HG03457 (cell line): ENCODE results near the gene PFAS.

Experiments used
- ATAC-seq: cut with Tn5 transposase; IDR thresholded peaks from one replicate; pipeline ENCODE4 v1.9.1; 2021; ENCODE audit warnings: moderate number of reproducible peaks; ENCODE audit not compliant: unreplicated experiment

PFAS gene

GRCh38 chr17:8267480-8268147, 18.5 kb downstream of the PFAS start:
- ATAC-seq, result no peak

- no peak for ATAC-seq
Measured at GRCh38 chr17:8268550-8269298, 19.6 kb downstream of the PFAS start.

DNA sequence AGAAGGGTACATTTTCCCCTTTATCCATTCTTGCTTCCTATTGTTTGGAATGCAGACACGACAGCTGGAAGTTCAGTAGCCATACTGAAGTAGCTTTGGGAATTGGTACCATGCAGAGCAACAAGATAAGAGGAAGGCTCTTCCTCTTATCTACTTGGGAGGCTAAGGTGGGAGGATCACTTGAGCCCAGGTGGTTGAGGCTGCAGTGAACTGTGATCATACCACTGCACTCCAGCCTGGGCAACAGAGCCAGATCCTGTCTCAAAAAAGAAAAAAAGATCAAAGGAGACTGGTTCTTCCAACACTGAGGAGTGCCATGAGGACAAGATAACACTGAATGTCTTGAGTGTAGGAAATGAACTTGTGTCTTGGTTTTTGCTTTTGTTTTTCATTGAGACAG, 23.3 kb downstream of the PFAS start:
- no peak for ATAC-seq

DNA sequence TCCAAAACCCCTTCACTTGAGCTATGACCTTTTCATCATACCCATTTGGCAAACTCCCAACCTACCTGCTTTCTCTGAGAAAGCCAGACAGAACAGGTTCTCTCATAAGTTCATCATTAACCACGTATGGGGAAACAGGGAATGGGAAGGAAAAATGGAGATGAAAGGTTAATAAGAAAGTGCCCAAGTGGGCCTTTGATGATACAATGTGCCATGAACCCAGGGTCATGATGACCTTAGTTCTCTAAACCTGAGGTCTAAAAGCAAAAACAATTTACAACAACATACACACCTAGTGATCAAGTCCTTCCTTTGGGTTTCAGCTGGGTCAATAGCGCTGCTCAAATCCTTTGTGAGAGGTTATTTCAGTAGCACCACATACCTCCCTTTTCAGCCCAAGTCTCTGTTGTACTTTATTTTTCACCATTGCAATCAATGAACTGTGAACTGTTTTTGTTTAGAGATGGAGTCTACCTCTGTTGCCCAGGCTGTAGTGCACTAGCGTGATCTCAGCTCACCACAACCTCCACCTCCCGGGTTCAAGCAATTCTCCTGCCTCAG, 24.9 kb downstream of the PFAS start:
- no peak for ATAC-seq

GRCh38 chr17:8274816-8275215, 25.7 kb downstream of the PFAS start:
- no peak for ATAC-seq

- no peak for ATAC-seq
Measured at GRCh38 chr17:8275421-8276290, 26.6 kb downstream of the PFAS start.

DNA sequence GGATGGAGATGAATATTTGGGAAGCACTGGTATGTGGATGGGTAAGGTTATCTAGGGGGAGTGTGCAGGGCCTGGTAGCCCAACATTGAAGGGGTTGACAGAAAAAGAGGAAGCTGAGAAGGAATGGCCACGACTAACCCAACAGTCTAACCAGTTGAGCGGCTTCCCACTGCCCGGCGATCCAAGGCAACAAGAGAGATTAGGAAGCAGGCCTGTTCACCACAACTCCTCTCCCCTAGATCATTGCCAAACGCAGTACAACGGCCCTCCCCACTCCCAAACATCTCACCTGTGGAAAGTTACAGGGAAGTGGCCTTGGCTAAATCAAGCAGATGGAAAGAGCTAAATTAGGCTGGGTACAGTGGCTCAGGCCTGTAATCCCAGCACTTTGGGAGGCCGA, 28.2 kb downstream of the PFAS start:
- no peak for ATAC-seq

GRCh38 chr17:8282345-8282744, 33.3 kb downstream of the PFAS start:
- no peak for ATAC-seq

DNA sequence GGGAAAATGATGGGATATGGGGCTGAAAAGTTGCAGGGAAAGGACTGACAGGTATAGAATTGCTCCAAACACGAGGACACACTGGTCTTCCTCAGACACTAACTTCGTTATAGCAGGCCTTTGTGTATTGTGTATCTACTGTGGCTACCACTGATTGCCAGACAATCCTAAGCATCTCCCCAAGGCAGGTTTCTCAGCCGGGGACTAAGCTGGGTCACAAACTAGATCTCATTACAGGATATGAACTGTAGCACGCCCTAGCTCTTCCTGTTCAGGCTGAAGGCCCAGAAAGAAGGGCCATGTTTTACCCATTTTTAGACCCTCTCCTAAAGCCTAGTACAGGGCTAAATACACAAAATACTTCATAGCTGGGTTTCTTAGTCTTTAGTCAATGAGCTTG, 34.3 kb downstream of the PFAS start:
- no peak for ATAC-seq

DNA sequence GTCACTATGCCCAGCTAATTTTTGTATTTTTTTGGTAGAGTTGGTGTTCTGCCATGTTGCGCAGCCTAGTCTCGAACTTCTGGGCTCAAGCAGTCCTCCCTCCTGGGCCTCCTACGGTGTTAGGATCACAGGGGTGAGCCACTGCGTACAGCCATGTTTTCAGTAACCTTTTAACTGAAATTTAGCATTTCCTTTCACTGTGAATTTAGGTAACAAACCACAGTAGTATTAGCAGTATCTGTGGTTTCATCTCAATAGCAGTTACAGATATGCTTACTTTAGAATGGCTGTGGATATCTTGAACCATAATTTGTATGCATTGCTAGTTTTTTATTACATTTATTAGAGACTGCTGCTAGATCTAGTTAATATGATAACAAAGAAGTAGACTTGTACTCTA, 35.0 kb downstream of the PFAS start:
- no peak for ATAC-seq

- ATAC-seq, result no peak
Measured at GRCh38 chr17:8285270-8286181, 36.4 kb downstream of the PFAS start.

DNA sequence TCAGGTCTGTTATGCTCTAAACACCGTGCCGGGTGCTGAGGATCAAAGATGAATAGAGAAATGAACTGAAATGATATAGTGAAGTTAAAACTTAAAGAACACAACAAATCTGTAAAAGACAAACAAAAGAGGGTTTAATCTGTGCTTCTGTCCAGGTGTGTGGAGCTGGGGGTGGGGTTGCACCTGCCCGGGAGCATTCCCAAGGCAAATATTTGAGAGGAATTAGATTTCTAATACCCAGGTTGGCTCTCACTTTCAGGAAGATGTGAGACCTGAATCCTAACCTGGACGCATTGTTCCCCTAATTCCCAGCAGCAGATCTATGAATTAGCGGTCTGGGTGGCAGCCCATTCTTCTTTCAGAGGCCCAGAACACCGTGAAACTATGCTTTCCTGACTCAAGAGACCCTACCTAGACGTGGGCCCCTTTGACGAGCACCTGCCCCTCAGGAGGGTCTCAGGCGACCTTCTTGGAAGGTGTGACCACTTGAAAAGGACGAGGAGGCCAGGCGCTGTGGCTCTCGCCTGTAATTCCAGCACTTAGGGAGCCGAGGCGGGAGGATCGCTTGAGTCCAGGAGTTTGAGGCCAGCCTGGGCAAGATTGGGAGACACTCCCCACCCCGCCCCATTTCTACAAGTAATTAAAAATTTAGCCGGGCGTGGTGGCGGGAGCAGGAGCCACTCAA, 38.7 kb downstream of the PFAS start:
- ATAC-seq, result no peak

DNA sequence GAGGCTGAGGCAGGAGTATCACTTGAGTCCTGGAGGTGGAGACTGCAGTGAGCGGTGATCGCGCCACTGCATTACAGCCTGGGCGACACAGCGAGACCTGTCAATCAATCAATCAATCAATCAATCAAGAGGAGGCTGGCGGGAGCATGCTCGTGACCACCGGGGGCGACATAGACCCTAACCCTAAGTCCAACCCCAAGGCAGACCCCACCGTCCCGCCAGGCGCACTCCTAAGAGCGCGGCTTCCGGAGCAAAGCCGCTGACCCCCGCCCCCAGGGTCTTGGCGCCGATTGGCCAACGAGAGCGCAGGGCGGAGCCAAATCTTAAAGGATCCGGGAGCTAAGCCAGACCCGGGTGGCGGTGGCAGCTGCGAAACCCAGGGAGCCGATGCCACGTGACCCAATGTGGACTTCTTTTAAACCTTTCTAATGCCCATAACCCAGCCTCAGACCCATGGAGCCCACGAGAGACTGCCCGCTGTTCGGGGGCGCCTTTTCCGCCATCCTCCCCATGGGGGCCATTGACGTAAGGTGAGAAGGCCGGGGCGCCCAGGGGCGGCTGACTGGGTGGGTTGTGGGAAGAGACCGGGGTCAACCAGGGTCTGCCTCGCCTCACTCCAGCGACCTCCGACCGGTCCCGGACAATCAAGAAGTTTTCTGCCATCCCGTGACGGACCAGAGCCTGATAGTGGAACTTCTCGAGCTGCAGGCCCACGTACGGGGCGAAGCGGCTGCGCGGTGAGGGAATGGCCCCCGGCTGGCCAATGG, 39.4 kb downstream of the PFAS start, which contains the start of gene RANGRF:
TSS of gene RANGRF (plus strand) at position 335 of the 767 bp plus-strand sequence. CDS start at position 454, 119 bp downstream.
- peak; percentile 65 for ATAC-seq

- ATAC-seq, result no peak
Measured at GRCh38 chr17:8289103-8289397, 40.0 kb downstream of the PFAS start.

- no peak for ATAC-seq
Measured at GRCh38 chr17:8290043-8290442, 41.0 kb downstream of the PFAS start.

DNA sequence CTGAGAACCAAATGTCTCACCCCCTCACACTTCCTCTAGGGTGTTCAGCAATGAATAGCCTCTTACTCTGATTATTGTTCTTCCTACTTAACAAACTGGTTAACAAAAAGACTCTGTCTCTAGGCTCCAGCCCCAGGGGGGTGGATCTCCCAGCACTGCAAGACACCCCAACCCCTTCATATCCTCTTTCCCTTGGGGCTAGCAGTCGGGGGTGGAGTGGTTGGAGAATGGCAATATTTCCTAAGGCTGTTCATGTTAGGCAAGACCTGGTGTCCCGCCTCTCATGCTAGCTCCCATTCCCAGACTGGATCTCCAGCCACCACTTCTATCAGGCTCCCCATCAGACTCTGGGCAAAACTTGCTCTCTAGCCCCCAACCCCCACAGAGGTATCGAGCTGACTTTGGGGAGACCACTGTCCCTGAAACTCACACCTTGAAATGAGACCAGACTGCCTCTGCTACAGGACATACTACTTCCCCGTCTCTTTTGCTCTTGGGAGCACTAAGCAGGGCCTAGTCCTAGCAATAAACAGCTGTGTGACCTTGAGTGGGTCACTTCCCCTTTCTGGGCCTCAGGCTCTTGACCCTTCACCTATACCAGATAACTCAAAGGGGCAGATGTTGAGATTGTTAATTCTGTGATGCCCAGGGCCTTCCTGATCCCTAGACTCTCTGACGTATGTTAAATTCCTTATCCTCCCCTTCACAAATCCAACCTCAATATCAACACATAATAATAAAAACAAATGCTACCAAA, 43.7 kb downstream of the PFAS start:
- no peak for ATAC-seq

DNA sequence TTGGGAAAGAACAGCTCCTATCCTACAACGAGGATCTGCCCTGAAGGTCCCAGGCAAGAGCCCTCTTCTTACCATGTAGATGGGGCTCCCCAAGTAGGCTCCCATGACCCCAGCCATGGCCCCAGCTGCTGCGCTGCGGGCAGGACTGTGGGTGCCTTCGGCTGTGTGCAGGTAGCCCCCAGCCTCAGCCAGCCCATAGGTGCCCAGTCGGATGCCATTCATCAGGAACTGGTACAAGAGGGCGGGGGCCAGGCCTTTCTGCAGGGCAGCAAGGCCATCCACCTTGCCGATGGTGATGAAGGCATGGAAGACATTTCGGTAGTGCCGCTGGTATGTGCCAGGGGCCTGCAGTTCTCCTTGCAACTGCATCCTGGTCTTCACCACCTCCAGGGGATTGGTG, 45.3 kb downstream of the PFAS start:
- no peak for ATAC-seq

- no peak for ATAC-seq
Measured at GRCh38 chr17:8294814-8295316, 45.8 kb downstream of the PFAS start.
